NOMO-1 (cell line): Measurements from ENCODE around the gene LAMA4.

Source experiments
- DNase-seq, 2 experiments: peaks; one replicate each; lab custom pipeline; 2025; ENCODE audit not compliant: unreplicated experiment in 2 of 2; lab: John Stamatoyannopoulos, UW

LAMA4 gene

GRCh38 chr6:112274774-112275173 lies 20.4 kb upstream of the LAMA4 start:
- DNase-seq, result no peak

GRCh38 chr6:112272799-112273198 lies 18.4 kb upstream of the LAMA4 start:
- DNase-seq, result no peak

GRCh38 chr6:112270756-112271155 lies 16.4 kb upstream of the LAMA4 start:
- no peak for DNase-seq

GRCh38 chr6:112269979-112270566 lies 15.7 kb upstream of the LAMA4 start:
- no peak for DNase-seq

GRCh38 chr6:112269114-112269513 lies 14.7 kb upstream of the LAMA4 start:
- DNase-seq, result no peak

GRCh38 chr6:112268654-112269053 lies 14.3 kb upstream of the LAMA4 start:
- DNase-seq, result no peak

- DNase-seq, result no peak
Observed at GRCh38 chr6:112268019-112268418, 13.7 kb upstream of the LAMA4 start.

GRCh38 chr6:112266331-112266730 lies 12.0 kb upstream of the LAMA4 start:
- DNase-seq, result no peak

GRCh38 chr6:112259337-112259675 lies 4.9 kb upstream of the LAMA4 start:
- no peak for DNase-seq

- DNase-seq, result no peak
Observed at GRCh38 chr6:112258642-112259336, 4.4 kb upstream of the LAMA4 start.

- no peak for DNase-seq
Observed at GRCh38 chr6:112257178-112257855, 3.0 kb upstream of the LAMA4 start.

GRCh38 chr6:112254921-112255320 lies 554 bp upstream of the LAMA4 start:
- no peak for DNase-seq

GRCh38 chr6:112253498-112253840 lies 898 bp downstream of the LAMA4 start:
- no peak for DNase-seq

- no peak for DNase-seq
Observed at GRCh38 chr6:112252571-112253497, 1.5 kb downstream of the LAMA4 start.

- no peak for DNase-seq
Observed at GRCh38 chr6:112251171-112251875, 3.0 kb downstream of the LAMA4 start.

- DNase-seq, result no peak
Observed at GRCh38 chr6:112249489-112249888, 4.9 kb downstream of the LAMA4 start.

GRCh38 chr6:112247275-112247674 lies 7.1 kb downstream of the LAMA4 start:
- no peak for DNase-seq

- DNase-seq, result no peak
Observed at GRCh38 chr6:112245511-112246203, 8.7 kb downstream of the LAMA4 start.

- DNase-seq, result no peak
Observed at GRCh38 chr6:112243861-112244827, 10.2 kb downstream of the LAMA4 start.
